Measurements from ENCODE around the gene SCFD1.

DNA sequence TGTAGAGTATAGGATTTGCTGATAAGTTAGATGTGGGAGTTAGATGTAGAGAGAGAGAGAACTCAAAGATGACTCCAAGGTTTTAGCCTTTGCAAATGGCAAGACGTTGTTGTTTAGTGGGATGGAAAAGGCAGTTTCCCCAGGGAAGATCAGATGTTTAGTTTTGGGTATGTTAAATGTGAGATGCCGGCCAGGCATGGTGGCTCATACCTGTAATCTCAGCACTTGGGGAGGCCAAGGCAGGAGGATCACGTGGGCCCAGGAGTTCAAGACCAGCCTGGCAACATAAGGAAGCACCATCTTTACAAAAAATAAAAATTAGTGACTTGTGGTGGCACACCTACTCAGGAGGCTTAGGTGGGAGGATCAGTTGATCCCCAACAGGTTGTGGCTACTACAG, 33.5 kb downstream of the SCFD1 start:
- TF ChIP-seq ELF4 (IDR thresholded peaks at IDR 0.05) (no peak), BHLHE40 (IDR thresholded peaks at IDR 0.05; ENCODE audit: borderline replicate concordance) (no peak)
